GM19372 (cell line): ENCODE data around the gene GLIS2.

Source experiments
- ATAC-seq: cut with Tn5 transposase; IDR thresholded peaks from one replicate; pipeline ENCODE4 v1.9.1; 2021; ENCODE audit warnings: mild to moderate bottlenecking, low read depth, moderate library complexity; ENCODE audit not compliant: unreplicated experiment

GLIS2 gene

DNA sequence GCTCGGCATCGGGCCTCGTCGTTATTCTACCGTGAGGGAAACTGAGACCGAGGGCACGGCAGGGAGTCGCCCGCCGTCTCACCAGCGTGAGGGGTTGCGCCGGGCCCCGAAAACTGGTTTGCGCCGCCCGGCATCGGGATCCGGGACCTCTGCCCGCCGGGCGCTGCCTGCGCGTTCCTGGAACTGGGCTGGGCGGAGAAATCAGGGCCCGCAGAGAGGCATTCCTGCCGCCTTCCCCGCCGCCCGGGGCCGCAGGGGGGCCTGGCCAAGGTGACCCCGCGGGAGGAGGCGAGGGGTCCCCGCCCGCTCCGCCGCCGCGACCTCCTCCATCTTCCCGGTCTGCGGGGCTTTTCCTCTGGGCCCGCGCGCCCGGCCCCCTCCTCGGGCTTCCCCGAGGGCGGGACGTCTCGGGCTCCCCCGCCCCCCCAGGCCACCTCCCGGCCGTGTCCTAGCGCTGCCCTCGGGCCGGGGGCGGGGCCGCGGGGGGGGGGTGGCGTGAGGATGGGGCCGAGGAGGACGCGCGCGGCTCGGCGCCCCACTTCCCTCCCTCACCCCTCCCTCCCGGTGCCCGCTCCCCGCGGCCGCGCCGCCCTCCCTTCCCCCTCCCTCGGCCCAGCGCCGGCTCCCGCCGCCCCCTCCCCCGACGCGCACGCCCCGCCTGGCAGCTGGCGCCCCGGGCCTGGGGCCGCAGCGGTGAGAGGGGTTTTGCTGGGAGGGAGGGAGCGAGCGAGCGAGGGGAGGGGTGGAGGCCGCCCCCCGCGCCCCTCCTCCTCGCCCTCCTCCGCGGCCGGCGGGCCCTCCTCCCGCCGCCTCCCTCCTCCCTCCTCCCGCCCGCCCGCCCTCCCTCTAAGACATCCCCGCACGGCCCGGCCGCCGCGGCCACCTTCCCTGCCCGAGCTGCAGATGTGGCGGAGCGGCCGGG lies at the start of gene GLIS2:
Gene GLIS2, plus strand, starts transcription at position 882 of the 922 bp plus-strand sequence. CDS start 16,214 bp downstream, outside the sequence.
- no peak for ATAC-seq

DNA sequence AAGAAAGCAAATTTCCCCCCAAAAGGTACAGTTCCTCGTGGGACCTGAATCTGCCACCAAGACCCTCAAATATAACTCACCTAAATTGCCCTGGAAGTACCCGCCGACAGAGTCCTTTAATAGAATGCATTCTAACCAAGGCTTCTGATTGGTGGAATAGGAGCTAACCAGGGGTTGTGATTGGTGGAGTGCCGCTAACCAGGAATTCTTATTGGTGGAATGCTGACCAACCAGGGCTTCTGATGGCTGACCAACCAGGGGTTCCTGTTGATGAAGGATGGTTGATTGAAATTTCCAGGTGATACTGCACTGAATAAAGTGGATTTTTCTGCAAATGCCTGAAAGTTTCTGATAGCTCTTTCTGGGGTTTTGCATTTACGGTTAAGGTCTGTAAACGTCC lies 49.5 kb upstream of the GLIS2 start:
- ATAC-seq: no peak

- ATAC-seq: no peak
Observed at GRCh38 chr16:4270091-4270490, 45.8 kb upstream of the GLIS2 start.

- no peak for ATAC-seq
Observed at GRCh38 chr16:4270595-4270994, 45.3 kb upstream of the GLIS2 start.

GRCh38 chr16:4271176-4272113 lies 44.4 kb upstream of the GLIS2 start:
- peak; percentile 53 for ATAC-seq

DNA sequence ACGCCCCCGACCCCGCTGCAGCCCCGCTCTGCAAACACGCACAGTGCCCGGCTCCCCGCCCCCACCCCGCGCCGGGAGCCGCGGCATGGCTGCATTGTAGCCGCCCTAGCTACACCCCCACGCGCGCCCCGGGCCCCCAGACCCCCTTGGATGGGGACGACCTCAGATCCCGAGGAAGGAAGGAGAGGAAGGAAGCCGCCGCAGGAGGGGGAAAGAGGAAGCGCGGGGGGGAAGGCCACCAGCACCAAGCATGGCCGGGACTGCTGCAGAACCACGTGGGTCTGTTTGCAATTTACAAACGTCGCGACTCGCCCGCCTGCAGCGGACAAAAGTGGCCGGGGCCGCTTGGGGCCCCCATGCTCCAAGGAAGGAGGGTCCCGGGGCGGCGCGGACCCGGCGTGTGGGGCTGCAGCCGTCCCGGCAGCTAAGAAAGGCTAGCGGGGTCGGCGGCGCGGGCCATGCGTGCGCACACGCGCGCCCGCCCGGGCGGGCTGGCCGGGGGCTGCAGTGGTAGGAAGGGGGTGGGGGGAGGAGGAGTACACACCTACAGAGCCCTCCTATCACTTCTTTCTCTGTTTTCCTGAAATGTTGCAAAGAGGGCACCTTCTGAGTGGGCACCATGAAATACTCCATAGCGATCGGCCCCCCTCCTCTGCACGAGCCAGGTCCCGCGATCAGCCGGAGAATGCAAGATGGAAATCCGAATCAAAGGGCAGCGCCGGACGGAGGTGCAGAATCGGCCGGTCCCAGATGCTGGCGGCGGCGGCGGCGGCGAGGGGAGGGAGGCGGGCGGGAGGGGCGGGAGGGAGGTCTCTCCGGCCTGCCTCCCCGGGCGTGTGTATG lies 43.5 kb upstream of the GLIS2 start:
- ATAC-seq: peak; percentile 18

GRCh38 chr16:4273858-4274311 lies 42.0 kb upstream of the GLIS2 start:
- ATAC-seq: no peak

- no peak for ATAC-seq
Observed at GRCh38 chr16:4275861-4276260, 40.0 kb upstream of the GLIS2 start.

DNA sequence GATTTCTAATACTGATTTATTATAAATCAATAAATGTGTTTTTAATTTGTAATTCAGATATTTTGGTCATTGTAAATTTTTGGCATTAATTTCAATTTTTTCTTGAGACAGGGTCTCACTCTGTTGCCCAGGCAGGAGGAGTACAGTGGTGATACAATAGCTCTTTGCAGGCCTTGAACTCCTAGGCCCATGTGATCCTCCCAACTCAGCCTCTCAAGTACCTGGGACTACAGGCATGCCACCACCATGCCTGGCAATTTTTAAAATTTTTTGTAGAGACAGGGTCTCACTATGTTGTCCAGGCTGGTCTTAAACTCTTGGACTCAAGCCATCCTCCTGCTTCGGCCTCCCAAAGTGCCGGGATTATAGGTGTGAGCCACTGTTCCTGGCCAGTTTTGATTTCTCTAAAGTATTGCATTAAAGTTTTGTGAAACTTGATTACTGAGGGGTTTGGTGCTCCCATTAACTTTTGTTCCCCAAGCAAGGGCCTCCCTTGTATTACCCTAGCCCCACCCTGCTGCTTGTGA lies 37.8 kb upstream of the GLIS2 start:
- no peak for ATAC-seq

DNA sequence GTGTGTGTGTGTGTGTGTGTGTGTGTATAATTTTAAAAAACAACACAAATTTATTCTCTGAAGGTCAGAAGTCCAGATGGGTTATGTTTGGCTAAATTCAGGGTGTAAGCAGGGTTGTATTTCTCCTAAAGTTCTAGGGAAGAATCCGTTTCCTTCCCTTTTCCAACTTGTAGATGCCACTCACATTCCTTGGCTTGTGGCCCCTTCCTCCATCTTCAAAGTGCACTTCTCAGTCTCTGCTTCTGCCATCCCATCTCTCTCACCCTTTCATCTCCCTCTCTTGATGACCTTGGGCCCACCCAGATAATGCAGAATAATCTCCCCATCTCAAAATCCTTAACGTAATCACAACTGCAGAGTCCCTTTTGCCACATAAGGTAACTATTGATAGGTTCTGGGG lies 35.2 kb upstream of the GLIS2 start:
- ATAC-seq: no peak

DNA sequence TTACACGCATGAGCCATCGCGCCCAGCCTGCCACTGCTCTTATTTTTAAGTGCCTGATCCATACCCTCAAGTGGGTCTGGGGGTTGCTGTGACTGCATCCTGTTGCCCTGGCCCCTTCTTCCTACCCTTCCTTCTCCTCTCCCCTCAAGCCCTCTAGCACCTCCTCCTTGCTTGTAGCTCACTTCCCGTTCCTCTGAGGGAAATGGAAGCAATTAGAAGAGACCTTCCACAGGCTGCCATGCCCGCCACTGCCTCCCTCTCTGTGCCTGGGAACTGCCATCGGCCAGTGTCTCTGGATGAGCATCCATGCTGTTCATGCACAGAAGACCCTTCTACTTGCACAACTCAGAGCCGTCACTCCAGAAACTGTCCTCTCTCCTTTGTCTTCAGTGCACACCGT lies 32.4 kb upstream of the GLIS2 start:
- ATAC-seq: no peak

GRCh38 chr16:4283939-4284338 lies 31.9 kb upstream of the GLIS2 start:
- ATAC-seq: no peak

DNA sequence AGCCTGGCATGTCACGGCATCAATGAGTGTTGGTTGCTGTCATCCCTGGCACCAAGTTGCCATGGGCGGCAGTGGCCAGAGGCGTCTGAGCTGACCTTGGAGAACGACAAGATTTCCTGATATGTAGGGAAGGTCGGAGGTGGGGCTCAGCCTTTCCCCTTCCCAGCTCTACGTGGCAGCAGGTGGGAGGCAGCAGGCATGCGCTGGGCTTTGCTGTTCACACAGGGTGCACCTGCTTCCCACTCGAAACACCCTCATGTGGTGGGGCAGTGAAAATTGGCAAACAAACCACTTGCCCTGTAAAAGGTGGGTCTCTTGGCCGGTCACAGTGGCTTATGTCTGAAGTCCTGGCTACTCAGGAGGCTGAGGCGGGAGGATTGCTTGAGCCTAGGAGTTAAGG lies 30.7 kb upstream of the GLIS2 start:
- ATAC-seq: no peak

DNA sequence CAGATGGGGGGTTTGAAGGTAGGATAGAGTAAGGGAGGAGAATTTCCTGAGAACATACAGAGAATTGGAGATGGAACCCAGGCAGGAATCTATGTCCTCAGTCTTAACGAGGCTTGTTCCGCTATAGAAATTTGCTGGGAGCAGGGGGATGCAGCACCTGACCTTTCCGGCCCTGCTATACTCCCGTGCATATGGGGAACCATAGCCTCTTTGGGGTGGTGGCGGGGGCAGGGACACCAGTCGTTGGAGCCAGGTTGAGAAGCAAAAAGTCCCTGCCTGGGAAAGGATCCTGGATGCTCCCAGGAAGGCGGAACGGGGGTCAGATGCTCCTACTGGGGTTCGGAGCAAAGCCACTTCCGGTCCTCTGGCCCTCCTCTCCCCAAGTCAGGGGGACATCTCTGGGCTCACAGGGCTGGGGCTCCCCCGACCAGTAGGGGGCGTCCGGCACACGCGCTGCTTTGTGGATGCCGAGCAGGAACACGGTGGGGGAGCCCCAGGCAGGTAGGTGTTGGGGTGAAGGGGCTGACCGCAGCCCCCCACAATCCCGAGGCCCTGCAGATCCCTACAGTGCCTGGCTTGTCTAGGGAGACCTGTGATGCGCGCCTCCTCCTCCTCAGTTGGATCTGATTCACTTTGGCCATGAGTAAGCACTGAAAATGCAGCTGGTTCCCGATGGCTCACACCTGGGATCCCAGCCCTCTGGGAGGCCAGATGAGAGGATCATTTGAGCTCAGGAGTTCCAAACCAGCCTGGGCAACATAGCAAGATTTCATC lies 27.5 kb upstream of the GLIS2 start:
- ATAC-seq: peak; percentile 67

DNA sequence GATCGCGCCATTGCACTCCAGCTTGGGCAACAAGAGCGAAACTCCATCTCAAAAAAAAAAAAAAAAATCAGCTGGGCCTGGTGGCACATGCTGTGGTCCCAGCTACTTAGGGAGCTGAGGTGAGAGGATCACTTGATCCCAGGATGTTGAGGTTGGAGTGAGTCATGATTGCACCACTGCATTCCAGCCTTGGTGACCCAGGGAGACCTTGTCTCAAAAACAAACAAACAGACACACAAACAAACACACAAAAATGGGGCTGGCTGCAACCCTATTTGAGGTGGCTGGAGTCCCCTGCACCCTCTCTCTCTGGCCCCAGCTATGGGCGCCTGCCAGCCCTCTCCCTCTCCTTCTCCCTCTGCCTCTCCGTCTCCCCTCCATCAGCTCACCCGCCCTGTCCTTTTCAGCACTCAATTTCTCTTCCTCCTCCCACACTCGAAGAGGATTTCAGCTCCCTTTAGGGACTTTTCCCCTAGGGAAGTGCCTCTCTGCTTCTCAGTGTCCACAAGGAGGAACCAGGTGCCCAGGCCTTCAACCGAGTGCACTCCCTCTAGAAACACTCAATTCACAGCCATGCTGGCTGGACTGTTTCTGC lies 25.5 kb upstream of the GLIS2 start:
- no peak for ATAC-seq

GRCh38 chr16:4291699-4292098 lies 24.2 kb upstream of the GLIS2 start:
- no peak for ATAC-seq

GRCh38 chr16:4293181-4293716 lies 22.6 kb upstream of the GLIS2 start:
- ATAC-seq: no peak

- no peak for ATAC-seq
Observed at GRCh38 chr16:4293822-4294457, 21.9 kb upstream of the GLIS2 start.
